ENCODE results near the gene ZNF93.

Gene ZNF93

GRCh38 chr19:19966862-19967261 is 66.1 kb downstream of the ZNF93 start:
- H3K27ac ChIP-seq (ENCODE audit: low read depth, low read length) = no peak overlapping the region
- no peaks in the 10 kb centered on the region for H3K4me1 ChIP-seq (ENCODE audit: control insufficient read depth, insufficient read depth, low read length, unreplicated experiment)
- no peak overlapping the region for H3K4me3 ChIP-seq (ENCODE audit: low read depth, low read length)
- no peak overlapping the region for H2AFZ ChIP-seq (ENCODE audit: low read length, unreplicated experiment)
- no peaks in the 10 kb centered on the region for H3K36me3 ChIP-seq (ENCODE audit: insufficient read depth, low read length)
- H3K79me2 ChIP-seq (ENCODE audit: control insufficient read depth, insufficient read depth, low read length, unreplicated experiment) = no peaks in the 10 kb centered on the region
- H3K27me3 ChIP-seq (ENCODE audit: insufficient read depth, low read length) = no peaks in the 10 kb centered on the region; the same call in 1 of the 2 replicates

All from ACC112 (cell line).